ENCODE results near the gene ARPP19. TPM values are rescaled to one million over a fixed set of nuclear protein-coding genes. Genes with fewer than 3 reads are reported as not detected.

Gene ARPP19
- total and polyA plus RNA-seq, 2 experiments from 2014 or later: 78.9 to 176 TPM

DNA sequence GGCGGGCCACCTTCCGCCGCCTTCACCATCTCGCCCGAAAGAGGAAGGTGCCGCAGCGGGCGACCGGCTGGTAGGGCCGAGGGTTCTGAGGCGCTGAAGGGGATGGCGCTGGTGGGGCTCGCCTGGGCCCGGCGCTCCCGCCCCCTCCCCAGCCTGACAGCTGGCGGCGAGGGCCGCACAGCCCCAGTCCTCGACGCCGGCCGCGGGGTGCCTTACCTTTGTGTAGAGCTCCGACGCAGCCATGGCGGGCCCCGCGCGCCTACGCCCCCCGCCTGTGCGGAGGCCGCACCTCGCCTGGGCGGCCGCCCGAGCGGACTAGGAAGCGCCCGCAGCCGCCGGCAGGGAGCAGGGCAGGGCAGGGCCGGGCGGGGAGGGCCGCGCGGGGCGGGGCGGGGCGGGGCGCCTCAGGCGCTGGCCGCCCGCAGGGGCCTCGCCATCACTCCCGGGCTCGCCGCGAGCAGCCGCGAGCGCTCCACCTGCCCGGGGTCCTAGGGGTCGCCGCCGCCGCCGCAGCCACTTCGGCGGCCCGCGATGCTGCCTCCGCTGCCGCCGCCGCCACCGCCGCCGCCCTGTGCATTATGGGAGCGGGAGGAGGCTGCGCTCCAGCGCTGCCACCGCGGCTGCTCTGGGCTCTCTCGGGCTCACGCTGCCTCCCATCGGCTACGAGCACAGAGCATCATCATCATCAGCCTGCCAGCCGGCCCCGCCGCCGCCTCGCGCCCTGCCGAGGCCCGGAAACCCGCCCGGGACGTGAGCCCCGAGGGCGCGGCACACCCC is 40.1 kb downstream of the ARPP19 start, which contains the start of gene MYO5A:
Gene MYO5A (minus strand): TSS at position 317 of the 777 bp plus-strand sequence. CDS start 74 bp downstream, at position 243.
- Histone ChIP-seq H3K27ac (peak within 1 kb of the TSS; percentile 65), H3K27me3 (peaks cover 58% of the 10 kb centered on the region), H3K36me3 (no peaks in the 10 kb centered on the region), H3K4me3 (peak within 1 kb of the TSS; percentile 68), H3K4me1 (ENCODE audit: low read depth) (no peaks in the 10 kb centered on the region), H3K9me3 (ENCODE audit: low read depth) (no peaks in the 10 kb centered on the region)
- peak; percentile 67 to 82 for DNase-seq (ENCODE audit: low read depth in 1 of 2, low spot score in 1 of 2)
- peak; percentile 3 for TF ChIP-seq CTCF (IDR thresholded peaks at IDR 0.05; ENCODE audit: low read depth, low read length)

GRCh38 chr15:52527911-52528563 is 40.8 kb downstream of the ARPP19 start:
- peaks cover 52% of the 10 kb centered on the region for H3K27me3 ChIP-seq
- H3K4me1 ChIP-seq (ENCODE audit: low read depth): no peaks in the 10 kb centered on the region
- H3K9me3 ChIP-seq (ENCODE audit: low read depth): no peaks in the 10 kb centered on the region
- TF ChIP-seq CTCF (IDR thresholded peaks at IDR 0.05; ENCODE audit: low read depth, low read length): no peak
- peak; percentile 25 to 38 for DNase-seq (ENCODE audit: low read depth in 1 of 2, low spot score in 1 of 2)
- H3K36me3 ChIP-seq: no peaks in the 10 kb centered on the region
- peak overlapping the region; percentile 65 for H3K27ac ChIP-seq
- peak overlapping the region; percentile 68 for H3K4me3 ChIP-seq

- peaks cover 45% of the 10 kb centered on the region for H3K27me3 ChIP-seq
- no peak overlapping the region for H3K27ac ChIP-seq
- no peak for DNase-seq (ENCODE audit: low read depth in 1 of 2, low spot score in 1 of 2)
- no peak for TF ChIP-seq CTCF (IDR thresholded peaks at IDR 0.05; ENCODE audit: low read depth, low read length)
- no peaks in the 10 kb centered on the region for H3K36me3 ChIP-seq
- no peaks in the 10 kb centered on the region for H3K9me3 ChIP-seq (ENCODE audit: low read depth)
- no peaks in the 10 kb centered on the region for H3K4me1 ChIP-seq (ENCODE audit: low read depth)
- peak overlapping the region; percentile 68 for H3K4me3 ChIP-seq
Observed at GRCh38 chr15:52527196-52527910, 41.5 kb downstream of the ARPP19 start.

DNA sequence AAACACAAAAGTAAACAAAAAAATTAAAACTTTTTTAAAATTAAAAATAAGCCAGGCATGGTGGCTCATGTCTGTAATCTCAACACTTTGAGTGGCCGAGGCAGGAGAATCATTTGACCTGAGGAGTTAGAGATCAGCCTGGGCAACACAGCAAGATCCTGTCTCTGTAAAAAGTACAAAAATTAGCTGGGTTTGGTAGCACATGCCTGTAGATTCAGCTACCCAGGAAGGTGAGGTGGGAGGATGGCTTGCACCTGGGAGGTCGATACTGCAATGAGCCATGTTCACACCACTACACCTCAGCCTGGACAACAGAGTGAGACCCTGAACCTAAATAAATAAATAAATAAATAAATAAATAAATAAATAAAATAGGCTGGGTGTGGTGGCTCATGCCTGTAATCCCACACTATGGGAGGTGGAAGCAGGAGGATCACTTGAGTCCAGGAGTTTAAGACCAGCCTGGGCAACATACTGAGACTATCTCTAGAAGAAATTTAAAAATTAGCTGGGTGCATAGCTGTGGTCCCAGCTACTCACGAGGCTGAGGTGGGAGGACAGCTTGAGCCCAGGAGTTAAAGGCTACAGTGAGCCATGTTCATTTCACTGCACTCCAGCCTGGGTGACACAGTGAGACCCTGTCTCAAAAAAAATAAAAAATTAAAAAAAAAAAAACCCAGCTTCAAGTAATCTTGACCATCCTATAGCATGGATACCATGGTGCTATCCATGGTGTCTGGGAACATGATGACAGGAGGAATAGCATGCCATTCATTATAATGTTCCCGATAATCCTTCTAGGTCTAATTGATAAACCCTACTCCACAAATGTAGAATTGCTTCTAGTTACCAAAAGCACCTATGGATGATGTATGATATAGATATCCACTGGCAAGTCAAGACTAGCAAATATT is 44.4 kb downstream of the ARPP19 start:
- no peak for TF ChIP-seq CTCF (IDR thresholded peaks at IDR 0.05; ENCODE audit: low read depth, low read length)
- Histone ChIP-seq H3K4me1 (ENCODE audit: low read depth) (no peaks in the 10 kb centered on the region), H3K27me3 (peaks cover 16% of the 10 kb centered on the region), H3K27ac (no peak overlapping the region), H3K36me3 (no peaks in the 10 kb centered on the region), H3K4me3 (no peak overlapping the region), H3K9me3 (ENCODE audit: low read depth) (no peaks in the 10 kb centered on the region)
- DNase-seq (ENCODE audit: low read depth in 1 of 2, low spot score in 1 of 2): no peak

GRCh38 chr15:52523647-52524046 is 45.2 kb downstream of the ARPP19 start:
- Histone ChIP-seq H3K4me3 (no peak overlapping the region), H3K27ac (no peak overlapping the region), H3K4me1 (ENCODE audit: low read depth) (no peaks in the 10 kb centered on the region), H3K27me3 (peaks cover 16% of the 10 kb centered on the region), H3K9me3 (ENCODE audit: low read depth) (no peaks in the 10 kb centered on the region), H3K36me3 (no peaks in the 10 kb centered on the region)
- DNase-seq (ENCODE audit: low read depth in 1 of 2, low spot score in 1 of 2): no peak
- no peak for TF ChIP-seq CTCF (IDR thresholded peaks at IDR 0.05; ENCODE audit: low read depth, low read length)
